PC-9 (cell line): Measurements from ENCODE around the gene TTC28.

Experiments
- EZH2 ChIP-seq: fragments of 200-600 bp; sonication (generic); IDR thresholded peaks from 2 replicates; pipeline ENCODE4 v1.8.0; 2017; ENCODE audit warnings: antibody characterized with exemption, low read depth
- TF ChIP-seq, protein P1 (sequence below): fragments of 200-600 bp; sonication (generic); conservative IDR thresholded peaks from 2 replicates; pipeline ENCODE4 v1.6.1; 2017; ENCODE audit warnings: mixed run types, antibody characterized with exemption, mild to moderate bottlenecking, moderate library complexity

GRCh38 chr22:28507896-28508295, 171.7 kb downstream of the TTC28 start:
- TF ChIP-seq, protein P1, sequence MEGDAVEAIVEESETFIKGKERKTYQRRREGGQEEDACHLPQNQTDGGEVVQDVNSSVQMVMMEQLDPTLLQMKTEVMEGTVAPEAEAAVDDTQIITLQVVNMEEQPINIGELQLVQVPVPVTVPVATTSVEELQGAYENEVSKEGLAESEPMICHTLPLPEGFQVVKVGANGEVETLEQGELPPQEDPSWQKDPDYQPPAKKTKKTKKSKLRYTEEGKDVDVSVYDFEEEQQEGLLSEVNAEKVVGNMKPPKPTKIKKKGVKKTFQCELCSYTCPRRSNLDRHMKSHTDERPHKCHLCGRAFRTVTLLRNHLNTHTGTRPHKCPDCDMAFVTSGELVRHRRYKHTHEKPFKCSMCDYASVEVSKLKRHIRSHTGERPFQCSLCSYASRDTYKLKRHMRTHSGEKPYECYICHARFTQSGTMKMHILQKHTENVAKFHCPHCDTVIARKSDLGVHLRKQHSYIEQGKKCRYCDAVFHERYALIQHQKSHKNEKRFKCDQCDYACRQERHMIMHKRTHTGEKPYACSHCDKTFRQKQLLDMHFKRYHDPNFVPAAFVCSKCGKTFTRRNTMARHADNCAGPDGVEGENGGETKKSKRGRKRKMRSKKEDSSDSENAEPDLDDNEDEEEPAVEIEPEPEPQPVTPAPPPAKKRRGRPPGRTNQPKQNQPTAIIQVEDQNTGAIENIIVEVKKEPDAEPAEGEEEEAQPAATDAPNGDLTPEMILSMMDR: no peak
- no peak for TF ChIP-seq EZH2
